ENCODE measurements around the gene EXOG. TPM values are rescaled to one million over a fixed set of nuclear protein-coding genes. Genes with fewer than 3 reads are reported as not detected.

EXOG gene
- total RNA-seq, 2 donors from 2014 or later, result 6.9 to 7.3 TPM

GRCh38 chr3:38574411-38575278 lies 78.5 kb downstream of the EXOG start:
- ATAC-seq, result no peak
- intact Hi-C loops (cut with DNase I, micrococcal nuclease), result no loop called here
- peak in 1 of 2 donors; percentile 8 for DNase-seq

GRCh38 chr3:38575279-38575843 lies 79.2 kb downstream of the EXOG start:
- peak in 1 of 2 donors; percentile 14 for DNase-seq
- ATAC-seq, result no peak
- intact Hi-C loops (cut with DNase I, micrococcal nuclease), result no loop called here

Other genes starting within 250 kb of the EXOG start
- gene SLC22A13, start 230.5 kb upstream of the EXOG start, total RNA-seq, result under 1 TPM; 0.27 to 0.61 TPM
- gene SLC22A14, start 214.0 kb upstream of the EXOG start, total RNA-seq, result not detected
- gene XYLB, start 149.6 kb upstream of the EXOG start, total RNA-seq, result 10 to 100 TPM; 18.0 to 19.2 TPM
- gene ACVR2B, start 42.5 kb upstream of the EXOG start, total RNA-seq, result 1 to 10 TPM; 5.2 to 7.1 TPM
- under 1 TPM; 0.43 to 0.47 TPM for gene SCN5A, start 153.3 kb downstream of the EXOG start, total RNA-seq

Data from left colon (tissue), 2 donors.